Measurements from ENCODE around the gene ITGB7. TPM values are rescaled to one million over a fixed set of nuclear protein-coding genes. Genes with fewer than 3 reads are reported as not detected.

Gene ITGB7
- total and polyA plus RNA-seq, 11 donors, result 0.12 to 11.6 (median 1.1) TPM

GRCh38 chr12:53213348-53213747, 6.3 kb upstream of the ITGB7 start:
- intact Hi-C loops (cut with DNase I), result loop anchor here in 9 of 10 donors (1.0 to 10.0 kb wide), 9 partner anchors 37 to 291 kb away; partner anchors contain the start of genes ESPL1 (in 3 of the 9), TARBP2 (in 2 of the 9) and NPFF (in 1 of the 9)
- peak; percentile 74 to 82 (median 78) for ATAC-seq
- peak overlapping the region in 8 of 12 donors; percentile 1 to 60 (median 43) for H3K4me3 ChIP-seq
- no peaks in the 10 kb centered on the region for H3K9me3 ChIP-seq
- peak; percentile 84 to 92 (median 86) for DNase-seq
- TF ChIP-seq CTCF (IDR thresholded peaks at IDR 0.05) (peak; percentile 90 to 99 (median 96)), POLR2A (IDR thresholded peaks at IDR 0.05) (no peak)
- H3K27me3 ChIP-seq, result no peaks in the 10 kb centered on the region
- H3K4me1 ChIP-seq, result peaks cover 19 to 74% (median 59%) of the 10 kb centered on the region in 12 donors
- peak overlapping the region in 11 of 12 donors; percentile 64 to 100 (median 98) for H3K27ac ChIP-seq
- peaks cover 0 to 56% (median 45%) of the 10 kb centered on the region in 9 donors for H3K36me3 ChIP-seq
- WGBS, 4 donors, result 6 to 14% (median 8%) methylated on average over 13 to 14 of the region's 14 CpGs

- H3K36me3 ChIP-seq, result peaks cover 0 to 56% (median 45%) of the 10 kb centered on the region in 9 donors
- intact Hi-C loops (cut with DNase I), result loop anchor here in 9 of 10 donors (1.0 to 10.0 kb wide), 9 partner anchors 38 to 292 kb away; partner anchors contain the start of genes ESPL1 (in 3 of the 9), TARBP2 (in 2 of the 9) and NPFF (in 1 of the 9)
These were observed 5.9 kb upstream of the ITGB7 start for GRCh38 chr12:53212931-53213330.

GRCh38 chr12:53211476-53212381, 4.7 kb upstream of the ITGB7 start:
- ATAC-seq (no peak), DNase-seq (no peak)
- TF ChIP-seq POLR2A (IDR thresholded peaks at IDR 0.05) (no peak), CTCF (IDR thresholded peaks at IDR 0.05) (peak in 6 of 12 donors; percentile 6 to 37 (median 28))
- Histone ChIP-seq H3K36me3 (peaks cover 0 to 56% (median 45%) of the 10 kb centered on the region in 9 donors), H3K27ac (no peak overlapping the region), H3K9me3 (no peaks in the 10 kb centered on the region), H3K4me3 (no peak overlapping the region), H3K4me1 (peaks cover 15 to 74% (median 48%) of the 10 kb centered on the region in 12 donors), H3K27me3 (no peaks in the 10 kb centered on the region)
- intact Hi-C loops (cut with DNase I), result loop anchor here in 8 of 10 donors (2.0 to 10.0 kb wide), 6 partner anchors 39 to 293 kb away; partner anchors contain the start of genes ESPL1 (in 3 of the 8), TARBP2 (in 2 of the 8) and NPFF (in 1 of the 8)
- 83 to 90% (median 88%) methylated on average over 13 of the region's 13 CpGs for WGBS, 4 donors

More at GRCh38 chr12:53212931-53213330, 5.9 kb upstream of the ITGB7 start:
- H3K4me3 ChIP-seq, result peak overlapping the region in 7 of 12 donors; percentile 6 to 60 (median 43)
- ATAC-seq (no peak), DNase-seq (no peak)
- H3K27me3 ChIP-seq, result no peaks in the 10 kb centered on the region
- TF ChIP-seq POLR2A (IDR thresholded peaks at IDR 0.05) (no peak), CTCF (IDR thresholded peaks at IDR 0.05) (no peak)
- H3K27ac ChIP-seq, result peak overlapping the region in 4 of 12 donors; percentile 64 to 99 (median 84)
- H3K4me1 ChIP-seq, result peaks cover 17 to 74% (median 59%) of the 10 kb centered on the region in 12 donors
- H3K9me3 ChIP-seq, result no peaks in the 10 kb centered on the region
- WGBS, 4 donors, result 43 to 56% (median 50%) methylated on average over 12 of the region's 12 CpGs
